Measurements from ENCODE around the gene LEFTY1.

LEFTY1 gene

GRCh38 chr1:225915538-225915991, 26.6 kb upstream of the LEFTY1 start:
- DNase-seq (ENCODE audit: low spot score) = no peak

DNA sequence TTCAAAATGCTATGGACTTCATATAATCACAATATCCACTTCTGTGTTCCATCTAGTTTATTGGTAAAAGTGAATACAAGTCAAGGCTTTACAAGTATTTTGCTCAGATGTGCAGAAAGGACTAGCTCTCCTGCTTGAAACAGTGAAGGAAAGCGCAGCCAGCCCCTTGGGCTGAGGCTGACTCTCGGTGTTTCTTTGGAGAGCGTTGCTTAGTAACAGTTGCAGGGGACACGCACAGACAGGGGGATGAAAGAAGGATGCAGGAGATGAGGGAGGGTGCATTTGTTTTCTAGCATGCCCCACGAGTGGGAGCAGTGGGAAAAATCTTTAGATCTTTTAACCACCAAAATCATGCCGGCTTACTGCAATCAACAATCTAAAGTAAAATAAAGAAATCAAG, 26.0 kb upstream of the LEFTY1 start:
- no peak for DNase-seq (ENCODE audit: low spot score)

GRCh38 chr1:225914391-225914790, 25.4 kb upstream of the LEFTY1 start:
- DNase-seq (ENCODE audit: low spot score) = no peak

GRCh38 chr1:225911191-225912130, 22.5 kb upstream of the LEFTY1 start:
- peak; percentile 49 for DNase-seq (ENCODE audit: low spot score)

- no peak for DNase-seq (ENCODE audit: low spot score)
These were observed 20.5 kb upstream of the LEFTY1 start for GRCh38 chr1:225909477-225909876.

GRCh38 chr1:225908773-225909172, 19.8 kb upstream of the LEFTY1 start:
- DNase-seq (ENCODE audit: low spot score) = no peak

DNA sequence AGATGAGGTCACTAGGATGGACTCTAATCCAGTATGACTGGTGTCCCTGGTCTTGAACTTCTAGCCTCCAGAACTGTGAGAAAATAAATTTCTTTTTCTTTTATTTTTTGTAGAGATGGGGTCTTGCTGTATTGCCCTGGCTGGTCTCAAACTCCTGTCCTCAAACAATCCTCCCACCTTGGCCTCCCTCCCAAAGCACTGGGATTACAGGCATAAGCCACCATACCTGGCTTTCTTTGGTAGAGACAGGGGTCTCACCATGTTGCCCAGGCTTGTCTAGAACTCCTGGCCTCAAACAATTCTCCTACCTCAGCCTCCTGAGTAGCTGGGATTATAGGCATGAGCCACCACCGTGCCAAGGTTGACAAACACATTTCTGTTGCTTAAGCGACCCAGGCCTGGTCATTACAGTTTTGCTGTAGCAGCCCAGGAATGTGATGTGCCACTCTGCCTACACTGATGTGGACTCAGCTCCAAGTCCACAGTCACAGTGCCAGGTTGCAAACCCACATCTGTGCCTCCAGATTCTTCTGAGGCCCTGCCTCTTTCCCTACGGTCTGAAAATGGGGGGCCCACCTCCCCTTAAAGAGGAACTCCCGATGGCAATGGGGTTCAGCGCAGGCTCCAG, 19.2 kb upstream of the LEFTY1 start:
- DNase-seq (ENCODE audit: low spot score) = no peak

GRCh38 chr1:225907341-225907740, 18.4 kb upstream of the LEFTY1 start:
- no peak for DNase-seq (ENCODE audit: low spot score)

DNA sequence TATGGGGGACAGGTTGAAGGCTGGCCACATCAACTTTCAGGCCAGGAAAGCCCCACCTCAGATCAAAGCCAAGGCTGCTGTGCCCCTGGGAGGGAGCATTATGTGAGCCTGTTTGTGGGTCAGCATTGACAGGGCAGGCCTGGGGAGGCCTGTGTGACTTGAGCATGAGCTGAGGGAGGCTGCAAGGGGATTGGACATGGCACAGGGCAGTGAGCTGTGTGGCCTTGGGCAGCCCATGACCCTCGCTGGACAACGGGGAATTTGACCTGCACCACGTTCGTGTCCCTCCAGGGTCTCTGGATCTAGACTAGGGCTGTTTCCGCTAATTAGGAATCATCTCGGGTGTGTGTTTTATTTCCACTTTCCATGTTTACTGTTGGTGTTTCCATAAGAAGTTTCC, 17.5 kb upstream of the LEFTY1 start:
- DNase-seq (ENCODE audit: low spot score) = no peak

- DNase-seq (ENCODE audit: low spot score) = no peak
These were observed 14.7 kb upstream of the LEFTY1 start for GRCh38 chr1:225903623-225904022.

DNA sequence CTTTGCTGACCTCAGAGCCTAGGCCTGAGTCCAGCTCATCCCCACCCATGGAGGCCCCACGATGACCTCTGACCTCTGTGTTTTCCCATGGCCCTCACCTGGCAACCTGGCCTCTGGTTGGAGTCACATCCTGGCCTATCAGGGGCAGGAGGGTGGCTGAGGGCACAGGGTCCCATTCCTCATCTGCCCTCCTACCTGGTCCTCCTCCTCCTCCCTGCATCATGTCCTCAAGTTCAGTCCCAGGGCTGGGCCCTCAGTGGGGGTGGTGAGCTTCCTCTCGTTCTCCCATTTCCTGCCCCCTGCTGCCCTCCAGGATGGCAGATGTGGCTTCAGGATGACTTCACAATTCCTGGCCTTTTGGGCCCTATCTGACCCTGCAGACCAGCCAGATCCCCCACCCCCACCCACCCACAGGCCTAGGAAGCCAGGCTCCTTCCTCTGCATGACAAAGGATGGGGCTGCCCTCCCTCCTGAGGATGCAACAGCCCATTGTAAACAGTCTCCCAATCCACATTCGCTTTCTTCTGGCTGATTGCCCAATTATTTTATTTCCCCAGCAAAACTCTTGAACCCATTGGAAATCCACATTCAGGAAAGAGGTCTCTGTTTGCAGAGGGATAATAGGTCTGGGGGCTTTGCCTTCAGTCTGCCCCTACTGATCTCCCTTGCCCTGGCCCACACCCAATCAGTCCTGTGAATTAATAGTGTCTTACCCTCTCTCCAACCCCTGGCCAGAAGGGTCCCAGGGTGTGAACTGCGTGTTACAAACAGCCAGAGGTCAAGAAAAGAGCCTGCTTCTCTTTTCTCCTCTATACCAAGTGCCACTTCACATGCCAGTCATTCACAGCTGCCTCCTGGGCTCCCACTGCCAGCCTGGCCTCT, 10.3 kb upstream of the LEFTY1 start:
- DNase-seq (ENCODE audit: low spot score) = no peak

DNA sequence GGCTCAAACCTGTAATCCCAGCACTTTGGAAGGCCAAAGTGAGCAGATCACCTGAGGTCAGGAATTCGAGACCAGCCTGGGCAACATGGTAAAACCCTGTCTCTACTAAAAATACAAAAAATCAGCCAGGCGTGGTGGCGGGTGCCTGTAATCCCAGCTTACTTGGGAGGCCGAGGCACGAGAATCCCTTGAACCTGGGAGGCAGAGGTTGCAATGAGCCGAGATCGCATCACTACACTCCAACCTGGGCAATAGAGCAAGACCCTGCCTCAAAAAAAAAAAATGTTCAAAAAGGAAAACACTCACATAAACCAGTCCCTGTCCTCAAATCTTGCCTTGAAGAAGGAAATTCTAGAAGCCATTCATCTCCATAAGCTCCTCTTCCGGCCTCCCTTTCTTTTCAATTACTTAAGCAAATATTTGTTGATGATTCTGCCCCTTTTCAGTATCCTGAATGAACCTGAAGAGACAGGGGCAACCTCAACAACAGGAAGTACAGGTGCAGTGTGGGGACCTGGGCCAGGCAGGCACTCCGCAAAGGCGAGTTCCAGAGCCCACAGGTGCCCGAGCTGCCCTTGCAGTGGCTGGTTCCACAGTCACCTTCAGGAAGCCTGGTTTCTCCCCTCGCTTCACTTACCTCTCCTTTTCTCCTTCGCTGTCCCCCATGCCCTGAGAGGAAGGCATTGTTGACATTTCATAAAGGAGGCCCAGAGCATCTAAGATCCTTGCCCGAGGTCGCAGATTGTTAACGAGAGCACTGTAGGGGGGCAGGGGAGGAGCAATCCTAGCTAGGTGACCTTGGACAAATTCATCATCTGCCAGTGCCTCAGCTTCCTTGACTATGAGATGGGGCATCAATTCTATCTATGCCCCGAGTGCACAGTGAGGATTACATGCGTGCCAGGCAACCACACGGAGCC, 8.9 kb upstream of the LEFTY1 start:
- no peak for DNase-seq (ENCODE audit: low spot score)

DNA sequence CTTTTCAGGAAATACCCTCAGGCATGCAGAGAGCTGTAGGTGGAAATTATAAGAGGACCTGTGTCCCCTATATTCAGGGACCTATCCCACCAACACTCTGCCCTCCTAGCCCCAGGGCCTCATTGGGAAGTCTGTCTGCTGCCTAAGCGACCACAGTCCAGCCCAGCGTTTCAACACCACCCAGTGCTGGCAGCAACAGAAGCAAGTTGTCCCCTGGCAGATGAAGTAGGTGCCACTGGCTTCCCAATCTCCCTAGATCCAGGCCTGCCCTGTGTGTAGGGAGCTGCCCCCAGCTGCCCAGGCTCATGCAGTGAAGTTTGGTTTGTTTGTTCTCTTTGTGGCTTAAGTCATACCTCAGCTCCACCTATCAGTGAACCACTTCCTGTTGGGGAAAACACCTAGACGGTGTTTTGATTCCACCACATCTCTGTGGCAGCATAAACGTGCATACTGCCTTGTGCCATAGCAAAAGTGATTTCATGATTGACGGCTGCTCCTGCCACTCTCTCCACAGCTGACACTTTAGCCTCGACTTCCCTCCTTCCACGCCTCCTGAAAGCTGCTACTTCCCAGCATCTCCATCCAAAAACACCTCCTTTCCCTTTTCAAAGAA, 8.1 kb upstream of the LEFTY1 start:
- DNase-seq (ENCODE audit: low spot score) = peak; percentile 68

DNA sequence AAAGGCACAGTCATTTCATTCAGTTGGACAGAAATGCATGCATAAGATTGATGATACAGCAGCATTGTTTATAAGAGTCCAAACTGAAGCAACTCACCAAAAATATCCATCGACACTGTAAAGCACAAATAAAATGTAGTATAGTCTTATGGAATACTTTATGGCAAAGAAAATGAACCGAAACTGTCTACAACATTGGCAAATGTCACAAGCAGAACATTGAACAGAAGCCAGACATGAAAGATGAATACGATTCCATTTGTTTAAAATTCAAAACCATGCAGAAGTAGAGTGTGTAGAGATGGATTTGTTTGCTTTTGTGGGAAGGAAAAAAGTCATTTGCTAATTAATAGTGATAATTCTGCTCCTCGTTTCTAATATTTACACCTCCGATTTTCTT, 7.5 kb upstream of the LEFTY1 start:
- no peak for DNase-seq (ENCODE audit: low spot score)

DNA sequence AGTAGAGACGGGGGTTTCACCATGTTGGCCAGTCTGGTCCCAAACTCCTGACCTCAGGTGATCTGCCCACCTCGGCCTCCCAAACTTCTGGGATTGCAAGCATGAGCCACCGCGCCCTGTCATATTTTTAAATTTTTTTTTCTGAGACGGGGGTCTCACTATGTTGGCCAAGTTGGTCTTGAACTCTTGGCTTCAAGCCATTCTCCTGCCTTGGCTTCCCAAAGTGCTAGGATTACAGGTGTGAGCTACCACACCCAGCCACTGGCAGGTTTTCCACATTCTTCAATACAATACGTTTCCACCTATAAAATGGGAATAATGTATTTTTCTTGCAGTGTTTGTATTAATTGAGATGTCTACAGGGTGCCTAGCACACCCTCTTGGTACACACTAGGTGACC, 3.4 kb upstream of the LEFTY1 start:
- no peak for DNase-seq (ENCODE audit: low spot score)

DNA sequence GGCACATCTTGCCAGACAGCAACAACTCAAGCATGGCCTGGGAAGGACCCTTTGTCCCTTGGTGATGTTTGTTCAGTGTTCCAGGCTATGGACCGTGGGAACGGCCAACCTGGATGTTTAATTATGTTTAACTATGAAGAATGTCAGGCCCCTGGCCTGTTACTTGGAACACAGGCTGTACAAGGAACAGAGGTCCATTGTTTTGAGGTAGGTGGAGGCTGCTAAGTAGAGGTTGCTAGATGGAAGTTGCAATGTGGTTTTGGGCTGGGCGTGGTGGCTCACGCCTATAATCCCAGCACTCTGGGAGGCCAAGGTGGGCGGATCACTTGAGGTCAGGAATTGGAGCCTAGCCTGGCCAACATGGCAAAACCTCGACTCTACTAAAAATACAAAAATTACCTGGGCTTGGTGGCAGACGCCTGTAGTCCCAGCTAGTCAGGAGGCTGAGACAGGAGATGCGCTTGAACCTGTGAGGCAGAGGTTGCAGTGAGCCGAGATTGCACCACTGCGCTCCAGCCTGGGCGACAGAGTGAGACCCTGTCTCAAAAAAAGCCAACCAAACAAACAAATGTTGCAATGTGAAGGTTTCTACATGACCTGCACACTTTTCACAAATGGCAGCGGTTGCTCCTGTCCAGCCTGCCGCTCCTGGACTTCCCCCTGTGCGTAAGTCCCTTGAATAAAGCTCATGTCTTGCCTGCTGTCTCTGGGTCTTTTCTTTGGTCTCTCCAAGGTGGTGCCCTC, 2.5 kb upstream of the LEFTY1 start:
- DNase-seq (ENCODE audit: low spot score) = peak; percentile 65

GRCh38 chr1:225890346-225891228, 1.6 kb upstream of the LEFTY1 start:
- DNase-seq (ENCODE audit: low spot score) = no peak

- DNase-seq (ENCODE audit: low spot score) = no peak
These were observed 797 bp upstream of the LEFTY1 start for GRCh38 chr1:225889743-225890142.

GRCh38 chr1:225888289-225888897, 553 bp downstream of the LEFTY1 start:
- DNase-seq (ENCODE audit: low spot score) = no peak
